ENCODE results near the gene KIAA0753.
"Not testable (repeated sequence)": the region's sequence is repeated elsewhere in the genome, so short reads cannot be mapped to it uniquely, and the experiment has no call there.

The KIAA0753 gene

DNA sequence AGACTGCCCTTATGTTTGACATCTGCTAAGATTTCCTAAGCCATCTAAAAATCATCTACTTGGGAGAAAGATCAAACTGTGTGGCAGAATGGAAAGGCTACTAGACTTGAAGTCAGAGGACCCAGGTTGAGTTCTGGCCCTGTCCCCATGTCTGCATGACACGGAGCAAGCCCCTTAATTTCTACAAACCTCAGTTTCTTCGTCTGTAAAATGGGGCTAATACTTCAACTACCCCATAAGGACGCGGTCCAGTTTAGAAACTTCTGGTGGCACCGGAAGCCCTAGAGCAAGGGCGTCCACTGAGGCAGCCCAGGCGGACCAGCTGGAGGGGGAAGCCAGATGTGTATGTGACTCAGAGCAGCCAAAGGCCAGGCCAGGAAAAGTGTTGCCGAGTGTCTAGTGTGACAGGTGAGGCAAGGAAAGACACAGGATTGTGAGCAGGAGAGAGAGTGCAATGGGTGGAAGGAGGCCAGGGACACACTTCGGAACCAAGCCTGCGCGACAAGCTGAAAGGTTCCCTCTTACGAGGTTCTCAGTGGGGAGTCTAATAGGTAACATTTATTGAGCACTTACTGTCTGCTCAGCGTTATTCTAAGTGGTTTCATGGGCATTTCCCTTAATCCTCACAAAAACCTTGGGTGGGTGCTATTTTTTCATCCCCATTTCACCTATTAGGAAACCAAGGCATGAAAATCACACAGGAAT is 66.4 kb downstream of the KIAA0753 start:
- TF ChIP-seq, protein P1, sequence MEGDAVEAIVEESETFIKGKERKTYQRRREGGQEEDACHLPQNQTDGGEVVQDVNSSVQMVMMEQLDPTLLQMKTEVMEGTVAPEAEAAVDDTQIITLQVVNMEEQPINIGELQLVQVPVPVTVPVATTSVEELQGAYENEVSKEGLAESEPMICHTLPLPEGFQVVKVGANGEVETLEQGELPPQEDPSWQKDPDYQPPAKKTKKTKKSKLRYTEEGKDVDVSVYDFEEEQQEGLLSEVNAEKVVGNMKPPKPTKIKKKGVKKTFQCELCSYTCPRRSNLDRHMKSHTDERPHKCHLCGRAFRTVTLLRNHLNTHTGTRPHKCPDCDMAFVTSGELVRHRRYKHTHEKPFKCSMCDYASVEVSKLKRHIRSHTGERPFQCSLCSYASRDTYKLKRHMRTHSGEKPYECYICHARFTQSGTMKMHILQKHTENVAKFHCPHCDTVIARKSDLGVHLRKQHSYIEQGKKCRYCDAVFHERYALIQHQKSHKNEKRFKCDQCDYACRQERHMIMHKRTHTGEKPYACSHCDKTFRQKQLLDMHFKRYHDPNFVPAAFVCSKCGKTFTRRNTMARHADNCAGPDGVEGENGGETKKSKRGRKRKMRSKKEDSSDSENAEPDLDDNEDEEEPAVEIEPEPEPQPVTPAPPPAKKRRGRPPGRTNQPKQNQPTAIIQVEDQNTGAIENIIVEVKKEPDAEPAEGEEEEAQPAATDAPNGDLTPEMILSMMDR (IDR thresholded peaks at IDR 0.05; ENCODE audit: low read depth, low read length), result no peak
- H3K36me3 ChIP-seq, result no peaks in the 10 kb centered on the region
- no peaks in the 10 kb centered on the region for H3K9me3 ChIP-seq
- H3K4me1 ChIP-seq, result no peaks in the 10 kb centered on the region
- H3K27me3 ChIP-seq, result no peaks in the 10 kb centered on the region
- no peak for DNase-seq
- H3K4me3 ChIP-seq (ENCODE audit: low read depth, low read length), result no peak overlapping the region

DNA sequence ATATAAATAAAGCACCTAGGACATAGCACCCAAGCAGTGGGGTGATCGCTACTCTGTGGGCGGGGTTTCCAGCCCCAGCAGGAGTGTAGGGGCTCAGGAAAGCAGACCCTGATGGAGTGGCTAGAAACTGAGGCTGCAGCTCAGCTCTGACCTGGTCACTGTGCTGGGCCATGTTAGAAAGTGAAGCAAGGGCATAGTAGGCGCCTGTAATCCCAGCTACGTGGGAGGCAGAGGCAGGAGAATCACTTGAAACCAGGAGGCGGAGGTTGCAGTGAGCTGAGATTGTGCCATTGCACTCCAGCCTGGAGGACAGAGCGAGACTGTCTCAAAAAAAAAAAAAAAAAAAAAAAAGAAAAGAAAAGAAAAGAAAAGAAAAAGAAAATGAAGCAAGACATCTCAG is 67.0 kb downstream of the KIAA0753 start:
- H3K4me3 ChIP-seq (ENCODE audit: low read depth, low read length); DNase-seq; H3K27me3 ChIP-seq; H3K4me1 ChIP-seq; H3K9me3 ChIP-seq; H3K36me3 ChIP-seq: not testable (repeated sequence)

DNA sequence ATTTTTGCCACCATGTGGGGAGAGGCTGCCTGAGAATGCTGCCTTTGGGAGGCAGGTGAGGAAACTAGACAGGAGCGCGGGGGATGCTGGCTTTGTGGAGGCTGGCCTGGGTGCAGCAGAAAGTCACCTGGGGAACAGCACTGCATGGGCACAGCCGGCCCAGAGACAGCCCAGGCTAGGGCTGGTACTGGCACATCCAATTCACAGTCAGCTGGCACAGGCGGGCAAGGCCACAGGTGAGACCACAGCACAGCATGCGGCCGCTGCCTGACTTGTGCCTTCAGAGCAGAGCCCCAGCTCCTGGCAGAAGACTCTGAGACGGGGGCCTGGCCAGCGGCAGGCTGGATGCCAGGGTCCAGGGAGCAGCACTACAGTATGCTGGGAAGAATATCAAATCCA is 67.5 kb downstream of the KIAA0753 start:
- no peaks in the 10 kb centered on the region for H3K27me3 ChIP-seq

DNA sequence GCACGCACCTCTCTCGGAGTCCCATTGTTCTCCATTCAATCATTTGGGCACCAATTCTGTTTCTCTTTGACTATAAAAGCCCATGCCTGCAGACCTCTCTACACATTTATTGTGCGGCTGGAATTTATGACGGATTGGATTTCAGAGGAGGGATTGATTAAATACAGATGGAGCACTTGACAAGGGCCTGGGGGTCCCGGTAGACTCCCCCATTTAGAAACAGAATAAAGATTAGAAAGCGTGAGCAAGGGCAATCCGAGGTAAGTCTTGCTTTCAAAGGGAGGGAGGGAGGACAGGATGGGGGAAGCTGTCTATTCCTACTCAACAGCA is 69.1 kb downstream of the KIAA0753 start:
- no peaks in the 10 kb centered on the region for H3K9me3 ChIP-seq
- no peak overlapping the region for H3K4me3 ChIP-seq (ENCODE audit: low read depth, low read length)
- H3K36me3 ChIP-seq, result no peaks in the 10 kb centered on the region
- H3K4me1 ChIP-seq, result no peaks in the 10 kb centered on the region
- TF ChIP-seq, protein P1 (IDR thresholded peaks at IDR 0.05; ENCODE audit: low read depth, low read length), result no peak
- DNase-seq, result no peak
- no peaks in the 10 kb centered on the region for H3K27me3 ChIP-seq

More for the DNA sequence above, 67.5 kb downstream of the KIAA0753 start:
- Histone ChIP-seq H3K9me3 (no peaks in the 10 kb centered on the region), H3K36me3 (no peaks in the 10 kb centered on the region), H3K4me3 (ENCODE audit: low read depth, low read length) (no peak overlapping the region), H3K4me1 (no peaks in the 10 kb centered on the region)
- TF ChIP-seq, protein P1 (IDR thresholded peaks at IDR 0.05; ENCODE audit: low read depth, low read length), result no peak
- DNase-seq, result no peak

DNA sequence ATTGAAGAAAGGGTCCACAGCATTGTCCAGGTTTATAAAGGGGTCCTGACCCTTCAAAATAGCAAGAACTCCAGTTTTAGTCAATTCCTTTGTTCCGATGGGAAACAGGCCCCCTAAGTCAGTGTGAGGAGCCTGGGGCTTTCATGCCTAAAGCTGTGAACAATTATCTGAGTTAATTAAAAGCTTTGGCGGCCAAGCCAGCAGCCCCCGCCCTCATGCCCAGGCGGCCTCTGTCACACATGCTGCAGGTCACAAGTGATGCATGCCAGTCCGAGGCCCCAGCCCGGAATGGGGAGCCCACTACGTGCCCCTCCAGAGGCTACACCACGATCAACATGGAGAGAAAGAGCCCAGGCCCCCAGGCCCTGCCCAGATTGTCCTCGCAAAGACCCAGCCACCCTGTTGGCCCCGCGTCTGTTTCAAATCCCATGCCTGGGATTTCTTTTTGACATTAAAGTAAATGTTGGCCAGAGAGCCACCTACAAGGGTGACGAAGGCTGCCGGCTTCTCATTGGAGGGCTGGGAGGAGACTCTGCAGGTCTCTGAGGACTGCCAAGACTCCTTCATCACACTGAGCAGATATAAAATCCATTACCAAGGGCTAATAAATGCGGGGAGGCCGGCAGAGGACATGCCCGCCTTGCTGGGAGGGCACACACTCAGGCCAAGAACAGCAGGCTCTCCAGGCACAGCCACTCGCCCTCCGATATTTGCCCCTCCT is 69.6 kb downstream of the KIAA0753 start:
- Histone ChIP-seq H3K4me1 (no peaks in the 10 kb centered on the region), H3K4me3 (ENCODE audit: low read depth, low read length) (no peak overlapping the region), H3K36me3 (no peaks in the 10 kb centered on the region), H3K9me3 (no peaks in the 10 kb centered on the region), H3K27me3 (no peaks in the 10 kb centered on the region)
- TF ChIP-seq, protein P1 (IDR thresholded peaks at IDR 0.05; ENCODE audit: low read depth, low read length), result no peak
- no peak for DNase-seq

DNA sequence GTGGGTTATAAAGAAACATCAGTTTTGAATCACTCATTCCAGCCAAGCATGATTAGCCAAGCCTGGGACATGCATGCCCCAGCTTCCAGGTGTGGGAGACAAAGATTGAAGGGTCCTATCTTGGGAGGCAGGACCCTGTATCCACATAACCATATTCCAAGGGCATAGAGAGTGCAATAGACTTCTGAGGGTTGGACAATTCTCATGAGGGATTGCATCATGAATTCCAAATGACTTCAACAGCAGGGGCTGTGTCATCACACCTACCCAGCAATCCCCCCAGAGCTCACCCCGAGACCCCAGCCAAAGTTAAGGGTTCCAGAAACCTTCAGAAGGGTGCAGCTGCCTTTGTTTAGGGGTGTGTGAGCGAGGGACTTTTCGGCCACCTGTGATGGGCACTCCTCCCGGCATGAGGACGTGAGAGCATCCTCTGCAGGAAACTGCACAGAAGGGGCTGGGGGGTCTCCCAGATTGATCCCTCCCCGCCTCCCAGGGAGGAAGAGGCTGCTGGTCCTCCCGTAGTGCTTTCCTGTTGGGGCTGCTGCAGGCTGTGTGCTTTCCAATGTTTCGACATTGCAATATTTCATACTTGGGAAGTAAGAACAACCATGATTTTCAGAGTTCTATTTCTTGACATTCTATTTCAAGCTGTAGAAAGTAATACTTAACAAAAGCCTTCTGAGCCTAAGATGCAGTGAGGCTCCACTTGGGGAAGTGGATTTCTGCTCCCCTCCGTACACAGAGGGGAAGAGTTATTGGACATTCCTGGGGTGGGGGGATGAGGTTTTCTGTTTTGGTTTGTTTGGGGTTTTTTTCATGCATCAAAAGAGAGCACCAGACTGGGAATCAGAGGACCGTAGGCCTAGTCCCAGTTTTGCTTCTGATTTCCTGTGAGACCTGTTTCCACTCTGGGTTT is 70.9 kb downstream of the KIAA0753 start:
- Histone ChIP-seq H3K9me3 (no peaks in the 10 kb centered on the region), H3K4me1 (no peaks in the 10 kb centered on the region), H3K27me3 (no peaks in the 10 kb centered on the region), H3K4me3 (ENCODE audit: low read depth, low read length) (no peak overlapping the region), H3K36me3 (no peaks in the 10 kb centered on the region)
- DNase-seq, result no peak
- TF ChIP-seq, protein P1 (IDR thresholded peaks at IDR 0.05; ENCODE audit: low read depth, low read length), result no peak

Measured in BE2C (cell line).